Measurements from ENCODE around the gene ENOX2.
A peak's percentile ranks its signal among the peaks of the same experiment; 100 is the strongest.
"Not testable (repeated sequence)": the region's sequence is repeated elsewhere in the genome, so short reads cannot be mapped to it uniquely, and the experiment has no call there.

The ENOX2 gene

DNA sequence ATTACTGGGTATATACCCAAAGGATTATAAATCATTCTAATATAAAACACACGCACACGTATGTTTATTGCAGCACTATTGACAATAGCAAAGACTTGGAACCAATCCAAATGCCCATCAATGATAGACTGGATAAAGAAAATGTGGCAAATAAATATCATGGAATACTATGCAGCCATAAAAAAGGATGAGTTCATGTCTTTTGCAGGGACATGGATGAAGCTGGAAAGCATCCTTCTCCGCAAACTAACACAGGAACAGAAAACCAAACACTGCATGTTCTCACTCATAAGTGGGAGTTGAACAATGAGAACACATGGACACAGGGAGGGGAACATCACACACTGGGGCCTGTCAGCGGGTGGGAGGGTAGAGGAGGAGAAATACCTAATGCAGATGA lies 83.6 kb downstream of the ENOX2 start:
- DNase-seq = not testable (repeated sequence)

GRCh38 chrX:130813932-130814331 lies 89.1 kb downstream of the ENOX2 start:
- not testable (repeated sequence) for DNase-seq

GRCh38 chrX:130810561-130810960 lies 92.4 kb downstream of the ENOX2 start:
- no peak for DNase-seq

- no peak for DNase-seq
These were observed 97.1 kb downstream of the ENOX2 start for GRCh38 chrX:130805903-130806302.

DNA sequence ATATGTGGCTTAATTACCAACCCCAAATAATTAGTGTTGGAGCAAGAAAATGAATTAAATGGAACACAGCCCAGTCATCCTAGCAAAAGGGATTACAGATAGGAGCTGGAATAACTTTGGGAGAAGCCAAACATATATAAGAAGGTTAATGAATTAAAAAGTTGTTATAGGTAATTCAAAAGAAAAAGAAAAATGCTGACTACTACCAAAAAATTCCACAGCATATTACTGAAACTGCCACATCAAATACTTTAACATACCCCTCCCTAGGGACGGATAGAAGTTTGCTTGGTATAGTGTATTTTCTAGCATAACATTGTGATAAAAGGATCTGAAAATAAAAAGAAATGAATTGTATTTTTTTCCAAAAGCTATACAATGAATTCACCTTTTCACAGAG lies 99.5 kb downstream of the ENOX2 start:
- DNase-seq = no peak

DNA sequence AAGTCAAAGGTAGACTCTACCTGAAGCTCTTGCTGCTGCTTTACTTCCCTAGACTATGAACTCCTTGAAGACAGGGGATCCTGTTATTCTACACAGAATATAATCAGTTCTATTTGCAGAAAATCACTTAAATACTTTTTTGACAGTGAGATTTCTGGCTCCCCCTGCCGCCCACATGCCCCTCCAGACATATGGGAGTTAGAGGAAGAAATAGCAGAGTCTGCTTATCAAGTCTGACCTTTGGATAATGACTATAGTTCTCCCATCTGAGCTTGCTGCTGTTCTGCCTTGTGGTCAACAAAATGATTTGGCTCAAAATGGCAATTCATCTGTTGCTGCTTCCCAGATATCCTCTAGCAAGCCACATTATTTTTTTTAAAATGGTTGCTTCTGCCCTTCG lies 101.1 kb downstream of the ENOX2 start:
- no peak for DNase-seq

DNA sequence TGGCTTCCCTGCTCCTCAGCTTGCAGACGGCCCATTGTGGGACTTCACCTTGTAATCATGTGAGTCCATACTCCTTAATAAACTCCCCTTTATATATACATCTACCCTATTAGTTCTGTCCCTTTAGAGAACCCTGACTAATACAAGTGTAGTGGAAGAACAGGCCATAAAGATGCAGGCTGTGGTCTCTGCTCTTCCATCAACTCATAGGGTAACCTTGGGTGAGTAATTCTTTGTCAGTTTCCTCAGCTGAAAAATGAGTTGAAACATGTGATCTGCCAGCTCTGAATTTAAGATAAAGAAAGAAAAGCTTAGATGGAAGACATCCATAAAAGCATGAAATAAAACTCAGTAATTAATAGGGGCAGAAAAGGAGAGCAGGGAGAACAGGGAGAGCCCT lies 103.6 kb downstream of the ENOX2 start:
- DNase-seq = no peak

DNA sequence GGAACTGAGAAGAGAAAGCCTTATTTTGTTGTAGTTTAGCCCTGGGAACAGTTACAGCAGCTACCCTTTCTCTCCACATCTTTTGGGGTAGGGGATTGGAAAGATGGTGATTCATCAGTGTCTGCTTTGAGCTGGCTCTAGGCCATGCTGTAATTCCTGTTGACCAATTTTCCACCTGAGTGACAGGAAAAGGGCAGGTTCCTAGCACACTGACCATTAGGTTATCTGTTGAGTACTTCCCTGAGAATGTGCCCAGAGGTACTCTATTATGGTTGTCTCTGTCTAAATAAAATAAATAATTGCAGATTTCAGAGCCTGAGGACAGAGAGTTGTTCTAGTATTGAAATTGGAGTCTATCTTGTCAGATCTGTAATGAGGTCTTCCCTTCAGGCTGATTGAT lies 109.0 kb downstream of the ENOX2 start:
- DNase-seq = no peak

DNA sequence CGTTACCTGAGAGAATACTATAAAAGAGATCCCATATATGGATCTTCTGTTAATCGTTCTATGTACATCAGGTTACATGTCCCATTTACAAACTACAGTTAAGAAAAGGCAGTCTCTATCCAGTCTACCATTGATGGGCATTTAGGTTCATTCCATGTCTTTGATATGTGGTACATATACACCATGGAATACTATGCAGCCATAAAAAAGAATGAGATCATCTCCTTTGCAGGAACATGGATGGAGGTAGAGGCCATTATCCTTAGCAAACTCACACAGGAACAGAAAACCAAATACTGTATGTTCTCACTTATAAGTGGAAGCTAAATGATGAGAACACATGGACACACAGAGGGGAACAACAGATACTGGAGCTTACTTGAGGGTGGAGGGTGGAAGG lies 111.1 kb downstream of the ENOX2 start:
- not testable (repeated sequence) for DNase-seq

DNA sequence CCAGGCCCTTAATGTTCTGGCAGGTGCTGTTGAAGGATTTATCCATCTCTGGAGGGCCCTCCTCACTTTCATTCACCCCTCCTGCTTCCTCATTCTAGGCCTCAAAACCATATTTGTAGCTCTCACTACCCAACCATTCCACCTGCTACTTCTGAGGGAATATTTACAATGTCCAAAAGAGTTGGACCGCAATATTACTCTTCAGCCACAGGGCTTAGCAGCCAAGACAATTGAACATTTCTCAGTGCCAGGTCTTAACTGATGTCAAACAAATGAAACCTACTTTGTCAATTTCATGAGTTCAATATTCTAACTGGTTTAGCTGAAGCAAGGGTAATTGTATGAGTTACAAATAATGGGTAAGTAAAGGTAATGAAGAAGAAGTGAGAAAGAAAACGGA lies 113.2 kb downstream of the ENOX2 start:
- no peak for DNase-seq

GRCh38 chrX:130788786-130789581 lies 114.0 kb downstream of the ENOX2 start:
- DNase-seq = no peak

DNA sequence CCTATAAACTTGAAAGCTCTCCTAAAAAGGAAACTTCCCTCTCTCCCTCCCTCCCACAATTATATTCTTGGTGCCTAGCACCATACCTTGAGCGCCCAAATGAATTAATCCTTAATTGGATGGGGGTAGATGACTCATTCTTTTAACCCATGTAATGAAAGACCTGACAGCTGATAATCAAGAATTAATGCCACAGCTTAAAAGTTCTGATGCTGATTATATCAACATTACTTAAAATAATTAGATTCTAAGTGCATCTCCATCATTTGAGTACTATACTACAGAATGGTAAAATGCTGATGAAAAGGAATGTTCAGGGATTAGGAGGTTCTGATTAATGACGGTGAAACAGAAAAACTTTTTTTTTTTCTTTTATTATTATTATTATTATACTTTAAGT lies 117.0 kb downstream of the ENOX2 start:
- no peak for DNase-seq

DNA sequence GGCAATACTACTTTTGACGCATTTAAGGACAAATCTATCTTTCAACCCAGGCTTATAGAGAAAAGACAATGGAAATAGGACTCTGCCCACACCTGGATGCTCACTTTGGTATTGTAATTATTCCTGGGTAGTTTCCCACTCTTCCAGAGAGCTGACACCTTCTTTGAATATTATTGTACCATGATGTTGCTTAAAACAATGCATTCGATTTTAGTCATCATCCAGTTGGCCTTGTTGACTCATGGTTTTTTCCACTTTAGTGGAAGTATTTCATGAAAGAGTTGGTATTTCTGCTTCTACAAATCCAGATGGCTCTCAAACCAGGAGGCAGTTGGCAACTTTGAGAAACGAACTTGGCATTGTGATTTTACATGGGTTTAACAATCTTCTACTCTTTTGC lies 124.2 kb downstream of the ENOX2 start:
- no peak for DNase-seq

DNA sequence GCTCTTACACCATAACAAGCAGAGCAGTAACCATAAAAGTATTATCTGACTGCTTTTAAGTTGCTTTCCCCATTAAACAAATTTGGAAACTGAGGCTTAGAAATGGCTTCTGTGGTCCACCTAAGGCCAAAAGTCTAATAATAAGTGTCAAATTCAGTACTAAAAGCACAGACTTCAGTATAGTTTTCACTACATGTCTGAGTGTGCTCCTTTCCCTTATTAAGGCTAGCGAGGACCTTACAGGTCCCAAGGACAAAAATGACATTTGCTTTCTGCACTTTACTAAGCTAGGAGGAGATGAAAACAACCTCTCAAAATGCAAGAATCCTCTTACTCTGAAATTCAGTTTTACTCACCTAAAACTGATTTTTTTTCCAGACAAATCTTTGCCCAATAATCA lies 127.2 kb downstream of the ENOX2 start:
- DNase-seq = no peak

DNA sequence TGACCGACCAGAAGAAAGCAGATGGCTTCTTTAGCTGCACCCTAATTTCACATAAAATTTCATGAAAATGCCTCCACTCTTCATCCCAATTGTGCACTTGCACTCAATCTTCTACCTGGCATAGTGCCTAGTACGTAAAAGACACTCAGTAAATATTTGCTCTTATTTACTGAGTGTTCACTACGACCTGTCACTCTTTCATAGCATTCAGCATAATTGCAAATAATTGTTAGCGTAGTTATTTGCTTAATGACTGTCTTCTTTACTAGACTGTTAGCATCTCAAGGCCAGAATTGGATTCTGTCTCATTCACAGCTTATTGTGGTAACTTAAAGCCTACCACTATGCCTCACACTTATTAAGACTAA lies 130.2 kb downstream of the ENOX2 start:
- DNase-seq = no peak

DNA sequence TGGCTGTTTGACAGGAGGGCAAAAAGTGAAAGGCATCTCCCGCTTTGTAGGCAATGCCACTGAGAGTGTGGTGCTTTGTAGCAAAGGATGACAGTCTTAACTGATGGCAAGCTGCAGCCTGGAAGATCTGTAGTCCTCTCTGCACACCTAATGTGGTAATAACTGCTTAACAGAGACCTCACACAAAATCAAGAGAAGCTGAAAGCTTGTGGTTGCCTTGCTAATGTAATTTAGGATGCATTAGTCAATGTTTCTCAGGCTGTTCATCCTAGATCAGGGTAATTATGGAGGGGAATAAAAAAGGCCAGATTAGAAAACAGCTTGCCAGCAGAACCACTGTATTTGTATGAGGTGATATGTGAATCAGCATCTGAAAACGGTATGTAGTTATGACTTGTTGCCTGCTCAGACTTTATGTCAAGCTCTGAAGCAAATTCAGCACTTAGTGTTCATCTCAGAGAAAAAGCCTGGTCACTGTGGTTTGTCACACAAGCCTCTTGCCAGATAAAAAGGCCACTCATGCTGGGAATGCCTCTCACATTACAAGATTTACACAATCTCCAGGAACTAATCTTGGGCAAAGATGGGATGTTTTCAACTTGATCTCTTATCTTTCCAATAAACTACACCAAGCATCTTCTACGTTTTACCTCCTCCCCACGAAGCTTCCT lies 130.8 kb downstream of the ENOX2 start:
- no peak for DNase-seq

DNA sequence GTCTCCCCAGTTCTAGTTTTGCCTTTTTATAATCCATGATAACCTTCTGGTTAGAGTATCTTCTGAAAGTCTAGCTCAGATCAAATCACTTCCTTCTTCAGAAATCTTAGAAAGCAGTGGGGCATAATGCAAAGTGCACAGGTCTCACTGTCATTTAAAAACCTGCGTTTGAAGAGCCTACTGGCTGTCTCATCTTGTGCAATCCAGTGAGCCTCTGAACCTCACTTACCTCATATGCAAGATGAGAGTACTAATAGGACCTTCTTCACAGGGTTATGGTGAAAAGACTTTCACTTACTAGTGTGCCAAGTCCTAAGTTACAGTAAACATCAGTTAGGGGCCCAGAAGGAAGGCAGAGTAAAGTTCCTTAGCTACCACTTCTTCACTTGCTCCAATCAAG lies 131.4 kb downstream of the ENOX2 start:
- DNase-seq = no peak

- DNase-seq = no peak
These were observed 131.8 kb downstream of the ENOX2 start for GRCh38 chrX:130771230-130771629.

- peak; percentile 29 for DNase-seq
These were observed 132.4 kb downstream of the ENOX2 start for GRCh38 chrX:130770615-130771014.

DNA sequence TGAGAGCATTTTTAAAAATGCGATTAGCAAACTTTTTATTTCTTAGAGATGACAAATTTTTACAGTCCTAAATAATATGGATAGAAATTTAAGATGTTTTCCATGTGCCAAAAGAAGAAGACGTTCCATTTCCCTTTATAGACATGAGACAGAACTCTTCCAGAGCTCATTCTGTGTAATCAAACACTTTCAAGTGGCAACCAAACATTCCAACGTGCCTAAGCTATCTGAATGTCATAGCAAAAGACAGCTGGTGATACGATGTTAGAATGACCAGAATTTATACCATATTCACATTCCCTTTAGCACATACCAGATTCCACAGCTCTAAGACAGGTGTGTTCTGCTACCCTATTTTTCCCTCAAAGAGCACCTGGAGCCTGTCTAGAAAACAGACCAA lies 133.2 kb downstream of the ENOX2 start:
- no peak for DNase-seq

DNA sequence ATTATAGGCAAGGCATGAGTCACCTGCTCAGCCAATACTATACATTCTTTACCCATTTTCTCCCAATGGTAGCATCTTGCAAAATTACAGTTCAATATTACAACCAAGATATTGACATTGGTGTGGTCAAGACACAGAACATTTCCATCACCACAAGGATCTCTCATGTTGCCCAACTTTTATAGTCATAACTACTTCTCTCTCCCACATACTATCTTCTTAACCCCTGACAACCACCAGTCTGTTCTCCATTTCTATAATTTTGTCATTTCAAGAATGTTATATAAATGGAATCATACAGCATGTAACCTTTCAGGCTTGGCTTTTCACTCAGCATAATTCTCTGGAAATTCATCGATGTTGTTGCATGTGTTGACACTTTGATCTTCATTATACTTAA lies 144.9 kb downstream of the ENOX2 start:
- DNase-seq = peak; percentile 73

DNA sequence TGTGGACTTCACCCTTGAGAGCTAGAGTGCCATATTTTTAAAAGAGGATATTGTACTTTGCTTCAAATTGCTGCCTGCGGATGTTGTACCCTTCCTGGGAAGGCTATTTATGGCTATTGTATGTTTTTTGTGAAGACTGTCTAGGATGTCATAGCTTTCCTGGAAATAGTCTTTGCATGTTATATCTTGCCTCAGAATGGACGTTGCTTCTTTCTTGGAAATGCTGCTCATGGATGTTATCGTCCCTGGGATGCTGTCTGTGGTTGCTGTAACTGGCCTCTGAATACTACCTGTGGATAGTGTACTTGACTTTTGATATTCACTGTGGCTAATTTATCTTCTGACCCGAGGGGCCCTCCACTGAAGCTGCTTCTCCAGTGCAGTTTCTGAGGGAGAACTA lies 146.8 kb downstream of the ENOX2 start:
- no peak for DNase-seq

GRCh38 chrX:130754353-130754752 lies 148.7 kb downstream of the ENOX2 start:
- DNase-seq = no peak

- DNase-seq = no peak
These were observed 156.2 kb downstream of the ENOX2 start for GRCh38 chrX:130746709-130747342.

All from MV-4-11 (cell line).